ENCODE measurements around the gene APOLD1. TPM values are rescaled to one million over a fixed set of nuclear protein-coding genes. Genes with fewer than 3 reads are reported as not detected.
A peak's percentile ranks its signal among the peaks of the same experiment; 100 is the strongest.
"Not testable (repeated sequence)": the region's sequence is repeated elsewhere in the genome, so short reads cannot be mapped to it uniquely, and the experiment has no call there.

The APOLD1 gene
- polyA plus RNA-seq, 3 donors, result 10.1 to 14.2 (median 13.3) TPM

DNA sequence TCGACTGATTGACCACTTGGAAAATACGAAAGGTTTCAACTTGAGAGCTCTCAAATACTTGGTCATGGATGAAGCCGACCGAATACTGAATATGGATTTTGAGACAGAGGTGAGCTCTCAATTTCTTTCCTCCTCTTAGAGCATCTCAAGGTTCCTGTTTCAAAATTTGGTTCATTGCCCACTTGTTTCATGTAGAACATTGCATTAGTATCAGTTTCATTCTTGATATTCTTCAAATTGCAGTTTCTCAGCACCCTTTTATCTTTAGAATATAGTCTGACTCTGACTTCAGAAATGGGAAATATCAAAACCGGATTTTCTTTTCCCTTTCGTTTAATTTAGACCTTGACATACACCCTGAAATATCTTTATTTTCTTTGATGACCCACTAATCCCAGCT is 36.5 kb downstream of the APOLD1 start:
- no peak for DNase-seq (ENCODE audit: extremely low read depth in 1 of 11, low read depth in 9 of 11, low spot score in 4 of 11)

DNA sequence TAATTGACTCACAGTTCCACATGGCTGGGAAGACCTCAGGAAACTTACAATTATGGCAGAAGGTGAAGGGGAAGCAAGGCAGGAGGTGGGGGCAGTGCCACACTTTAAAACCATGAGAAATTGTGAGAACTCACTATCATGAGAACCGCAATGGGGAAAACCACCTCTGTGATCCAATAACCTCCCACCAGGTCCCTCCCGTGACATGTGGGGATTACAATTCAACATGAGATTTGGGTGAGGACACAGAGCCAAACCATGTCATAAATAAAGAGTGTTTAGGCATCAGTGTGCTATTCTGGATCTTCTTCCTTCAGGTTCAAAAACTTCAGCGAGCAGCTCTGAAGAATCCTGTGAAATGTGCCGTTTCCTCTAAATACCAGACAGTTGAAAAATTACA is 37.4 kb downstream of the APOLD1 start:
- no peak for DNase-seq (ENCODE audit: extremely low read depth in 1 of 11, low read depth in 9 of 11, low spot score in 4 of 11)

DNA sequence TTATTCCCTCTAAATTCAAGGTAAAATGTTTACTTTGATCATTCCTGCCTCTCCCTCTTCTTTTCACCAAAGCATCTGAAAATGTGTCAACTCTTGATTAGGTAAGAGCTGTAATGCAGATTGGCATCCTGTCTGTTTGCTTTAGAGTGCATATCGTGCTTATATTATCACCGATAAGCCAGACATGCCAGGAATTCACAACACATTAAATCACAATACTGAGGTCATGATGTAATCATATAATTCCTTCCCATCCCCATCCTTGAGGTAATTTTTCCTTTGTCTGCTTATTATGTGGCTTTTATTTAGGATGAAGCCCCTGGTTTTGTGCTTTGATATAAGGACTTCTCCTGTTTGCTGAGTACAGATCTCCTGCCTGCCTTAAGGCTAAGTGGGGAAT is 37.8 kb downstream of the APOLD1 start:
- DNase-seq (ENCODE audit: extremely low read depth in 1 of 11, low read depth in 9 of 11, low spot score in 4 of 11), result no peak

DNA sequence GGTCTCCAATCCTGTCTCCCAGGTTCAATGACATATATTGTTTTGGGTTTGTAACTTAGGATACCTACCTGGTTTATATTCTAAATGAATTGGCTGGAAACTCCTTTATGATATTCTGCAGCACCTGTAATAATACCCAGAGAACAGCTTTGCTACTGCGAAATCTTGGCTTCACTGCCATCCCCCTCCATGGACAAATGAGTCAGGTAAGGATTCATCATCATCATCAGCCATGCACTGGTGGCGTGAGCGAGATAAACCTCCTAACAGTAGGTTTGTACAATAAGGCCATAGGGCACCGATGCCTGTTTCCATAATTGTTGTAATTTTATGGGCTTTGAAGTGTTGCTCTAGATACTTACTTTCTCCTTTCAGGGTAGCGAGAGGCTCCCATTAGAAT is 38.4 kb downstream of the APOLD1 start:
- DNase-seq (ENCODE audit: extremely low read depth in 1 of 11, low read depth in 9 of 11, low spot score in 4 of 11), result no peak

DNA sequence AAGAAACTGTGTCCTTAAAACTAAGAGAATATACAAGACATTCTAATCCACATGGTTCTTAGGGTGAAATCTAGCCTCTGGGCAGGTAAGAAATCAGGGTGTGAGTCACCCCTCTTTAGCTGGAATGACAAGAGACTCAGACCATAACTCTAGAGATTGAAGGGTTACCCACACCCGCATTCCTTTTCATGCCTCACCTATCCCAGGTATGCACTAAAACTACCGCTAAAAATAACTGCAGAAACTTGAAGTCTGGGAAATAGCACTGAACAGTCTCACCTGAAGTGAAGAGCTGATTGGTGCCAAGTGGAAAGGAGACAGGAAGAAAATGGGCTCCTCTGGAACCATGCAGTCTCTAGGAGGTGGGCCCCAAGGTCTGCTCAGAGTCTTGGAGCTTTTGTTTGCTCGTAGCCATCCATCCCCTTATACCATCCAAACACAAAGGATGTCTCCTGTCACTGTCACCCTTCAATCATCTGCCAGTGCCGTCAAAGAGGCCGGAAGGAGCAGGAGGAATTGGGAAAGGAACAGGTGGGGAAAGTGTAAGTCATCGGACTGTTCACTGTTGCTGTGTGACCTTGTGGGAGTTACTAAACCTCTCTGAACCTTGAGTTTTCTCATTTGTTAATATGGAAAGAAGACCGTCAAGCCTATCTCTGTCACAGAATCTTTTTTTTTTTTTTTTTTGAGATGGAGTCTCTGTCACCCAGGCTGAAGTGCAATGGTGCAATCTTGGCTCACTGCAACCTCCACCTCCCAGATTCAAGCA is 50.1 kb downstream of the APOLD1 start:
- DNase-seq (ENCODE audit: extremely low read depth in 1 of 11, low read depth in 9 of 11, low spot score in 4 of 11), result peak in 4 of 11 donors; percentile 18 to 31 (median 24)

DNA sequence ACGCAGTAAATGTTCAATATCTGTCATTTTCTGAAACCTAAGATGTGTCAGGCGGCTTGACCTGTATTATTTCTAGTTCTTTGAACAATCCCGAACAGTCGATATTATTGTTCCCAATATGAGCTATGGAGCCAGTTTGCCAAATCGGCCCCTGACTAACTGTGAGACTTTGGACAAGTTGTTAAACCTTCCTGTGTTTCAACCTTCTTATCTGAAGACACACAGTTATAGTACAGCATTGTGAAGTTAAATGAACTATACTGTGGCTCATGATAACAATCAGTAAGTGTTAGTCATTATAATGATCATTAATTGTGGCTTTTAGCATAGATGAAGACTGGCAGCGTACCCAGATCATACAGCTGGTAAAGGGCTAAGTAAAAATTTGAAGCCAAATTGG is 51.1 kb downstream of the APOLD1 start:
- DNase-seq (ENCODE audit: extremely low read depth in 1 of 11, low read depth in 9 of 11, low spot score in 4 of 11), result no peak

DNA sequence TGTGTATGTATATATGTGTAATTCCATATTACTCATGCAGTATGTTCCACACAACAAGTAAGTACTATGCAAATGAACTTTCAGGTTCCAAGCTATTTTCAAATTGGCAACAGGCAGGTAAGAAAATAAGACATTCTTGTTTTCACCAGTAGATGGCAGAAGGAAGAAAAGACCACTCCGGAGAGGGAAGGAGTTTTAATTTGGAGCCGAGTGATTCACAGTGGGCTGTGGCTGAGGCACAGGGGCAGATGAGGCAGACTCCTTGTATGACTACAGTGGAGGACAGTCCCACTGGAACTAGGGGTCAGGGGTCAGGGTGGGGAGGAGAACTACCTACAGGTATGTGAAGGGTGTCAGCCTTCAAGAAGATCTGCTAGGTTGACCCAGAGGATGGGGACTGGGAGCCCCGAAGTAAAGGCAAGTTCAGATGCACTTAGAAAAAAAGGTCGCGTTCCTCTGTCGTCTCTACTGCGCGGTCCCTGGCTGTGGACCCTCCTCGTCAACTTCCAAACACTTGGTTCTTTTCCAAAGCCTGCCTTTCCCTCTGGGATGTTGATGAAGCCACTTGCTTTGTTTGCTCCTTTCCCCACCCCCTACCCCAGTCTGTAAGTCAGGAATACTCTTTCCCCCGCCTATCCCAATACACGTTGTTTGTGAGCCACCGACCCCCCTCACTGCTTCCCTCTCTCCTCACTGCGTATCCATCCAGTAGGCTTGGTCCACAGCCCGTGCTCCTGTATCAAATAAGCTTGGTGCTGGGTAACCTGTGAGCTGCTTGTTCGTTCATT is 51.8 kb downstream of the APOLD1 start:
- peak in 7 of 11 donors; percentile 34 to 55 (median 51) for DNase-seq (ENCODE audit: extremely low read depth in 1 of 11, low read depth in 9 of 11, low spot score in 4 of 11)

DNA sequence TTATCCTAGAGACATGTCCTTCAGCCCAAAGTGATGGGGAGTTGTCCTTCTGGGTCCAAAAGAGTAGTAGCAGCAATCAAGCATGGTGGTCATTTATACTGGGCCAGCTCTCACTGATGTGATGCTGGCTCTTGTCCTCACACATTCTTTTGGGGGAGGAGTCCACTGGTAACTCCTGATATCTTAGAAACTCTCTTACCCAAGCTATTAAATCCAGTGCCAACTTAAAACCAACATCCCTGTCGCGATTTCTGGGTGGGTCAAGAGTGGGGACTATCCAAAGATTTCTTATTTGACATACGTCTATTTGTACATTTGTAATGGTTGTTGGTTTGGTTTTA is 52.3 kb downstream of the APOLD1 start:
- DNase-seq (ENCODE audit: extremely low read depth in 1 of 11, low read depth in 9 of 11, low spot score in 4 of 11), result no peak

DNA sequence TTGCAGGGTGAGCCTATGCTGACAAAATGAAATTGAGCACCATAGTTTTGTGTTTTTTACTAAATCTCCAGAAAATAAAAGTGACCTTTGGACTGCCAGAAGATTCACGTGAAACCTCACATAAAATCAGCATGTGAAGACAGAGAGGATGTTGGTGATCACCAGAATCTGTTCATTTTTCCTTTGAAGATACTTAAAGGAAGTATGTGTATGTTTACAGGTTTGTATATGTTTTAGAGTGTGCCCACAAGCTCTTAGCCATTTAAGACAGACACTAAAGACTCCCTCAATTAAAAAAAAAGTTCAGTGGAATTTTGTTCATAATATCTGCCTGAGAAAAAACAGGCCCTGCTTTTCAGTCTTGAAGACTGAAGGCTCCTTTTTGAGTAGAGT is 53.5 kb downstream of the APOLD1 start:
- no peak for DNase-seq (ENCODE audit: extremely low read depth in 1 of 11, low read depth in 9 of 11, low spot score in 4 of 11)

DNA sequence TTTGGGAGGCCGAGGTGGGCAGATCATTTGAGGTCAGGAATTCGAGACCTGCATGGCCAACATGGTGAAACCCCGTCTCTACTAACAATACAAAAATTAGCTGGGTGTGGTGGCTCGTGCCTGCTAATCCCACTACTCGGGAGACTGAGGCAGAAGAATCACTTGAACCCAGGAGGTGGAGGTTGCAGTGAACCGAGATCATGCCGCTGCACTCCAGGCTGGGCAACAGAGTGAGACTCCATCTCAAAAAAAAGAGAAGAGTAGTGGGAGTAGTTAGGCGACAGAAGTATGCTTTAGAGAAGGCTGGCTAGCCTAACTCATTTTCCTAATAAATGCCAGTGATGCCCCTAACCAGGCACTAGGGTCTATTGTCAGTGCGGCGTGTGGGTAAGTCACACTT is 54.0 kb downstream of the APOLD1 start:
- not testable (repeated sequence) for DNase-seq (ENCODE audit: extremely low read depth in 1 of 11, low read depth in 9 of 11, low spot score in 4 of 11)

DNA sequence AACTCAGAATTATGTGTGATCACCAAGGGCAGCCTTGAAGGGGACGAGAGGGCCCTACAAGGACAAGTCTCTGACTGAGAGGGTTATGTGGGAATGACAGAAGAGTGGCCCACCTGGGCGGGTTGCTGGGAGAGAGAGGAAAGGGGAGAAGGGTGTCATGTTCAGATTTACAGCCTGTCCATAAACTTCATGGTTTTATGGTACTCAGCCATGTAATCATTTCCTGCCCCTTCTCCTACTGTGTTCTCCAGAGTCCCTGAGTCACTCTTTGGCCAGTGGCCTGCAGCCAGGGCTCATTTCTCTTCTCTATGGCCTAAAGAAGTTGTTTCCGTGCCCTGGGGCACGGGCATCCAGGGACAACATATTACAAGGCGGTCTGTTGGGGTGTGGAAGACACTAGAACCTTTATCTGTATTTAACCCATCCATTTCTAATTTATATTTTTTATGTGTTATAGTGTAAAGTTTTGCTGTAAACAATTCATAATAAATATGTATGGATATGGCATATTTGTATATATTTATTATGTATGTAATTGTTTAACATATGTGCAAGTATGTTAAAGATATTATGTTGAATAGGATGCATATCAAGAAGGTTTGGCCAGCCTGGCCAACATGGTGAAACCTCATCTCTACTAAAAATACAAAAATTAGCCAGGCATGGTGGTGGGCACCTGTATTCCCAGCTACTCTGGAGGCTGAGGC is 54.6 kb downstream of the APOLD1 start:
- peak in 5 of 11 donors; percentile 10 to 39 (median 30) for DNase-seq (ENCODE audit: extremely low read depth in 1 of 11, low read depth in 9 of 11, low spot score in 4 of 11)

DNA sequence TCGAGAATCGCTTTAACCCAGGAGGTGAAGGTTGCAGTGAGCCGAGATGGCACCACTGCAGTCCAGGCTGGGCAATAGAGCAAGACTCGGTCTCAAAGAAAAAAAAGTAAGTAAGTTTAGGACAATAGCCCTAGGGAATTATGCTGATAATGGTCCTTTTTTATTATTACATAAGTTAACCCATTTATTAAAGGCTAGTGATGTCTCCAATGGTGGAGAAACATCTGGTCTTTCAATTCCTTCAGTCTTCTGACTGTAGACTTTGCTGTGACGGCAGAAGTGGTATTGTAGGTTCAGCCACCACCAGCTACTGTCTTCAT is 55.1 kb downstream of the APOLD1 start:
- DNase-seq (ENCODE audit: extremely low read depth in 1 of 11, low read depth in 9 of 11, low spot score in 4 of 11), result no peak

Other genes starting within 250 kb of the APOLD1 start
- gene DUSP16, start 222.8 kb upstream of the APOLD1 start, polyA plus RNA-seq (ENCODE audit: insufficient read length in 3 of 3), result 10 to 100 TPM; 25.2 to 30.5 (median 26.7) TPM
- gene CREBL2, start 173.8 kb upstream of the APOLD1 start, polyA plus RNA-seq (ENCODE audit: insufficient read length in 3 of 3), result 10 to 100 TPM; 31.0 to 36.1 (median 35.2) TPM
- 1 to 10 TPM; 1.5 to 2.0 (median 1.8) TPM for gene GPR19, start 89.5 kb upstream of the APOLD1 start, polyA plus RNA-seq (ENCODE audit: insufficient read length in 3 of 3)
- 10 to 100 TPM; 67.7 to 80.1 (median 71.2) TPM for gene CDKN1B, start 68.3 kb upstream of the APOLD1 start, polyA plus RNA-seq (ENCODE audit: insufficient read length in 3 of 3)
- gene DDX47, start 27.7 kb downstream of the APOLD1 start, polyA plus RNA-seq (ENCODE audit: insufficient read length in 3 of 3), result 10 to 100 TPM; 73.0 to 81.2 (median 80.0) TPM
- gene GPRC5A, start 105.9 kb downstream of the APOLD1 start, polyA plus RNA-seq (ENCODE audit: insufficient read length in 3 of 3), result 10 to 100 TPM in 1 of 3 donors, 1 to 10 TPM in 2; 6.1 to 19.0 (median 6.6) TPM
- gene GPRC5D, start 166.5 kb downstream of the APOLD1 start, polyA plus RNA-seq (ENCODE audit: insufficient read length in 3 of 3), result under 1 TPM; 0.33 to 0.80 (median 0.71) TPM
- 10 to 100 TPM; 62.1 to 74.2 (median 64.6) TPM for gene HEBP1, start 214.6 kb downstream of the APOLD1 start, polyA plus RNA-seq (ENCODE audit: insufficient read length in 3 of 3)